HepG2 (cell line): ENCODE measurements around the gene SNAP23. TPM values are rescaled to one million over a fixed set of nuclear protein-coding genes. Genes with fewer than 3 reads are reported as not detected.

ENCODE experiments used
- ATRX ChIP-seq: sonication (generic); formaldehyde crosslinking; IDR thresholded peaks from 2 replicates; pipeline ENCODE4 v1.4.0; 2020; ENCODE audit warnings: missing genetic modification reagents, borderline replicate concordance
- DMAP1 ChIP-seq: IDR thresholded peaks from 2 replicates; pipeline ENCODE4 v1.6.1; 2016
- EP300 ChIP-seq, 3 experiments: sonication (generic) in 1 of 3; formaldehyde crosslinking in 1 of 3; IDR thresholded peaks; 2 replicates each; pipeline versions ENCODE4 v1.5.1 to v1.6.1; 2011 to 2020; ENCODE audit warnings: low read depth in 2 of 3, low read length in 2 of 3, borderline replicate concordance in 1 of 3, improper control_type of control experiment in 1 of 3, mild to moderate bottlenecking in 1 of 3, missing genetic modification reagents in 1 of 3, moderate library complexity in 1 of 3
- FOSL1 ChIP-seq: sonication (generic); formaldehyde crosslinking; IDR thresholded peaks from 2 replicates; pipeline ENCODE4 v1.9.0; 2021; ENCODE audit warnings: missing genetic modification reagents, borderline replicate concordance
- FOXO1 ChIP-seq: sonication (generic); formaldehyde crosslinking; IDR thresholded peaks from 2 replicates; pipeline ENCODE4 v1.4.0; 2020; ENCODE audit warnings: missing genetic modification reagents
- HDAC1 ChIP-seq: sonication (generic); formaldehyde crosslinking; IDR thresholded peaks from 2 replicates; pipeline ENCODE4 v1.5.1; 2020; ENCODE audit warnings: mild to moderate bottlenecking, missing genetic modification reagents
- KDM5A ChIP-seq: fragments of 200-600 bp; sonication (generic); IDR thresholded peaks from 2 replicates; pipeline ENCODE4 v1.7.0; 2018; ENCODE audit warnings: antibody characterized with exemption, mild to moderate bottlenecking, low read length, borderline replicate concordance
- MYNN ChIP-seq: sonication (generic); formaldehyde crosslinking; IDR thresholded peaks from 2 replicates; pipeline ENCODE4 v1.4.0; 2020; ENCODE audit warnings: mild to moderate bottlenecking, low read depth, missing genetic modification reagents
- NFIB ChIP-seq: sonication (generic); formaldehyde crosslinking; IDR thresholded peaks from 2 replicates; pipeline ENCODE4 v1.9.0; 2021; ENCODE audit warnings: missing genetic modification reagents, mild to moderate bottlenecking, borderline replicate concordance
- TARDBP ChIP-seq: sonication (generic); formaldehyde crosslinking; IDR thresholded peaks from 2 replicates; pipeline ENCODE4 v1.8.0; 2022; ENCODE audit warnings: mild to moderate bottlenecking, missing genetic modification reagents
- TEAD3 ChIP-seq: optimal IDR thresholded peaks from 2 replicates; pipeline ENCODE3; 2016; ENCODE audit warnings: borderline replicate concordance
- ZNF362 ChIP-seq: sonication (generic); formaldehyde crosslinking; IDR thresholded peaks from 2 replicates; pipeline ENCODE4 v1.4.0; 2020; ENCODE audit warnings: missing genetic modification reagents, mild to moderate bottlenecking, borderline replicate concordance
- ZNF563 ChIP-seq: sonication (generic); formaldehyde crosslinking; IDR thresholded peaks from 2 replicates; pipeline ENCODE4 v1.8.0; 2022; ENCODE audit warnings: mild to moderate bottlenecking, moderate library complexity, missing genetic modification reagents
- ZNF597 ChIP-seq: sonication (generic); formaldehyde crosslinking; IDR thresholded peaks from 2 replicates; pipeline ENCODE4 v1.5.0; 2020; ENCODE audit warnings: missing genetic modification reagents
- polyA plus RNA-seq, 8 experiments: library from polyadenylated mRNA; depleted of rRNA in 3 of 8; stranded (reverse) in 7 of 8; unstranded in 1 of 8; fragments of >200 nt; fragmentation: Illumina TruSeq in 4 of 8; extraction: Trizol in 4 of 8; gene quantifications; 2 replicates each; pipeline versions ENCODE4 v1.2.1 to v1.2.3, GENCODE V29; 2011 to 2016; ENCODE audit warnings: low read depth in 4 of 8, missing spikeins in 1 of 8, mixed read lengths in 1 of 8; ENCODE audit not compliant: insufficient read depth in 1 of 8
- total RNA-seq, 5 experiments: library from RNA; depleted of rRNA; stranded (reverse); fragments of >200 nt; fragmentation: Illumina TruSeq; extraction: Trizol; gene quantifications; 2 replicates each; pipeline ENCODE4 v1.2.3, GENCODE V29; 2016; ENCODE audit warnings: low read depth in 1 of 5

The SNAP23 gene
- total and polyA plus RNA-seq, 2 of the 13 experiments (the other 11 are each of a cell fraction or from before 2014, with no cell fraction given): 37.0 to 101 TPM

- TF ChIP-seq DMAP1 (CRISPR knock-in tag) (0 out of 2 replicates have a peak, but pooled peaks have one; percentile 49), KDM5A (0 out of 2 replicates have a peak, but pooled peaks have one; percentile 91), HDAC1 (CRISPR knock-in tag) (no peak), FOXO1 (CRISPR knock-in tag) (no peak), TARDBP (CRISPR knock-in tag) (no peak; the same call in 1 of the 2 replicates), ZNF597 (no peak), FOSL1 (CRISPR knock-in tag) (0 out of 2 replicates have a peak, but pooled peaks have one; percentile 1), ATRX (CRISPR knock-in tag) (no peak), TEAD3 (CRISPR knock-in tag) (no peak), ZNF362 (peak; percentile 40; the same call in 1 of the 2 replicates), ZNF563 (CRISPR knock-in tag) (no peak), EP300 (IDR thresholded peaks at IDR 0.05; ENCODE audit: low read depth in 2 of 2, low read length in 2 of 2) (peak in 1 of 2 experiments; percentile 30; a peak in 1 of 4 replicates), EP300 (CRISPR knock-in tag; IDR thresholded peaks at IDR 0.05; ENCODE audit: borderline replicate concordance) (no peak), MYNN (CRISPR knock-in tag) (no peak), NFIB (CRISPR knock-in tag) (no peak)
These were observed 53.6 kb downstream of the SNAP23 start (continued) for GRCh38 chr15:42549032-42549491.
